Mononuclear cell (primary cell): ENCODE results near the gene KCNQ1. TPM values are rescaled to one million over a fixed set of nuclear protein-coding genes. Genes with fewer than 3 reads are reported as not detected.

Experiments used
- H3K27me3 ChIP-seq: 2 replicates; pipeline ENCODE4 v1.6.0; 2011; ENCODE audit warnings: low read length, control low read depth; ENCODE audit not compliant: insufficient read depth
- H3K4me1 ChIP-seq: 2 replicates; pipeline ENCODE4 v1.5.1; 2011; ENCODE audit warnings: mild to moderate bottlenecking, low read length, control low read depth; ENCODE audit not compliant: insufficient read depth
- H3K4me3 ChIP-seq: 2 replicates; pipeline ENCODE4 v1.5.1; 2011; ENCODE audit warnings: mild to moderate bottlenecking, low read length, moderate library complexity
- H3K9me3 ChIP-seq: 2 replicates; pipeline ENCODE4 v1.5.1; 2011; ENCODE audit warnings: low read depth, mild to moderate bottlenecking, control low read depth, low read length
- total RNA-seq: library from RNA; depleted of rRNA; stranded (reverse); fragments of >200 nt; gene quantifications from one replicate; pipeline ENCODE4 v1.2.3, GENCODE V29; 2012

Gene KCNQ1
- total RNA-seq, 1 donor, result 12.7 TPM

DNA sequence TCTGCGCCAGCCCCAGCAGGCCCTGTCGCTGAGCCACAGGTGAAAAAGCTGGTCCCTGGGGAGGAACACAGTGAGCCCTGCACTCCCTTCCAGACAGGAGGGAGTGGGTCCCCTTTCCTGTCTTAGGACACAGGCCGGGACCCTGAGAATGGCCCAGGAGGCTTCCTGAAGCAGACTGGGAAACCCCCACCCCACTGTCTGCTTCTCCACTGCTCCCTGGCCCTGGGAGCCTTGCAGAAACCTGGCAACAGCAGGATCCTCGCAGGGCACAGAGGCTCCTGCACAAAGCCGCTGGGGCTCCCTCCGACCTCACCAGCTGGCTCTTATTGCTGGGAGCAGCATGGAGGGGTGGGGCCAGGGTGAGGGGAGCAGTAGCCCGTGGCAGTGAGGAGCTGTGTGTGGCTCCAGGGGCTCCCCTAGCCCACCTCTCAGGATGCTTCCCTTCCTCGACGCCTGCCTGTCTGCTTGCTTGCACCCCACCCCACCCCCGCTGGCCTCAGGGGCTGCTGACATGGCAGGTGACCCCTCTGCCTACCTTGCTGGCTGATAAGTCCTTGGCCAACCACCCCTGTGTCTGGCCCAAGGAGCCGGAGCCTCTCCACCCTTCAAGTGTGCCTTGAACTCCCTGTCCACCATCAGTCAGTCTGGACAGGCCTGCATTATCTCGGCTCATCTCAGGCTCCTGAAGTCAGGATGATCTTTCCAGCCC is 327.1 kb downstream of the KCNQ1 start:
- no peaks in the 10 kb centered on the region for H3K9me3 ChIP-seq
- H3K4me3 ChIP-seq, result no peak overlapping the region
- H3K27me3 ChIP-seq, result no peaks in the 10 kb centered on the region
- H3K4me1 ChIP-seq, result no peaks in the 10 kb centered on the region

DNA sequence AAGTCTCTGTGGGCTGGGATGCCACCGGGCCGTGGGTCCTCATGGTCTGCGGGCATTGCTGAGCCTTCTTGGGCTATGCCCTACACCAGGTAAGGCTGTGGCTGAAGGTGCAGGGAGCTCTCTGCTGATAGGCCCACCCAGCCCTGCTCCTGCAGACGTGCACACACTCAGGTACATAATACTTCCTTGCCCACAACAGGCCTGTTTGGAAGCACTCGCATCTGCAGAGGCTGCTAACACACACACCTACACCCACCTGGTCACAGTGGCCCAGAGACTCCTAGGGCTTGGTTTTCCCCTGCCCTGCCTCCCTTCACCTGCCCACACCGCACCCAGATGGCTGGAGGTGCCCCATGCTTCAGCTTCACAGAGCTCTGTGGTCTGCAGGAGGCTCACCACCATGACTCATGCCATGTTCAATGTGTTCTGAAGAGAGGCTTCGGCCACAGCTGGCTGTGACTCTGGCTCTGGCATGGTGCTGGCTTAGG is 327.8 kb downstream of the KCNQ1 start:
- H3K9me3 ChIP-seq, result no peaks in the 10 kb centered on the region
- no peaks in the 10 kb centered on the region for H3K27me3 ChIP-seq
- H3K4me1 ChIP-seq, result no peaks in the 10 kb centered on the region

DNA sequence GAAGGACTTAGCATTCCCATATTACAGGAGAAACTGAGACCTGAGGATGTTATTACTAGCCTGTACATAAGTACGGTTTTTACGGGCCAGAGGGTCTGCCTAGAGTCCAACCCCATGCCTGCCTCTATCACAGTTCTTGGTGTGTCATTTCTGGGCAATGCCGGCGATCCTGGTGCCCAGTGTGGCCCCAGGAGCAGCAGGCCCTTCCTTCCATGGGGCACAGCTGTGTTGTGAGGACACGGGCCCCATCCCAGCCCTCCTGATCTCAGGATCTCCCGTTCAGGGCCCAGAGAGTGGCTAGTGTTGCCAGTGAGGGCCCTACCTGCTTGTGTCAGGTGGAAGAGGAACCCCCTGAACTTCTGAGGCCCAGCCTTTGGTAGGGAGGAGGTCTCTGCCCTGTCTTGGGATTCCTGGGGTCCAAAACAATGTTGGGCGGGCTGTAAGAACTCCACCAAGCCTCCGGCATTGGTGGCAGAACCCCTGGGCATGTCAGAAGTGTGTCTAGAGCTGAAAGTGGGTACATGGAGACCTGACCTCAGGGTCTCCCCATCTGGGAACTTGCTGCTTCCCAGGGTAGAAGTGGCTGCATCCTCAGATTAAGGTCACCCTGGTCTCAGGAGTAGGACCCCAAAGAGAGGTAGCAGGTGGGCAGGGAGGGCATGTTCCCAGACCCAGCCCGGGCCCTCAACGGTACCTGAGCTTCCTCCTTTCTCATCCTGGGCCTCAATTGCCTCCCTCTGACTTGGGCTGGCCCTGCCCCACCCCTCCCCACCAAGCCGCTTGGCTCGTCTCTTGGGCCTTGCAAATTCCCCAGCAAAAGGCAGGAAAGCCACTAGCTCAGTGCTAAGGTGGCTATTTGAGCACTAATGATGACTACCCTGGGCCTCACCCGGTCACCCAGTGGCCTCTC is 329.6 kb downstream of the KCNQ1 start:
- Histone ChIP-seq H3K4me1 (no peaks in the 10 kb centered on the region), H3K4me3 (no peak overlapping the region), H3K27me3 (no peaks in the 10 kb centered on the region), H3K9me3 (no peaks in the 10 kb centered on the region)

More for the DNA sequence above, 327.8 kb downstream of the KCNQ1 start:
- H3K4me3 ChIP-seq, result no peak overlapping the region

DNA sequence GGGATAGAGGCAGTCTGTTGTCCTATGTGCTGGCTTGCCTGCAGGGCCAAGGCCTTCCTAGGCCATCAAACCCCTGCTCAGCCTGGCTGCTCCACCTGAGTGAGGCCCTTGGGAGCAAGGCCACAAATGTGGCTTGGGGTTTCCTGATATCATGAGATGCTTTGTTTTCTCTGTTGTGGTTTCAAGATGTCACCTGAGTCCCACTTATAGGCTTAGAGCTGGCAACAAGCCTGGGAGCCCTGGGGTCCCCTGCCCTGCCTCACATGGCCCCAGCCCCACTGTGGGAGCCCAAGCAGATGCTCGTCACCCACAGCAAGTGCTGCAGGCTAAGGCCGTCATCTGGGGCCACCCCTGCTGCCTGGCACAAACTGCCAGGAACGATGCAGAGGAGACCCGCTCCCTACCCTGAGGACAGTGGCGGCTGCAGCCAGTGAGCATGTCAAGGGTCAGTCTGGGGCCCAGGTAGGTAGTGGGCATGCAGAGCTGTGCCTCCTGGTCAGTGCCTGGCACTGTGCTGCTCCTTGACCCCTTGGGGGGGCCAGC is 330.3 kb downstream of the KCNQ1 start:
- Histone ChIP-seq H3K4me3 (no peak overlapping the region), H3K4me1 (peaks cover 2% of the 10 kb centered on the region), H3K9me3 (no peaks in the 10 kb centered on the region), H3K27me3 (no peaks in the 10 kb centered on the region)

DNA sequence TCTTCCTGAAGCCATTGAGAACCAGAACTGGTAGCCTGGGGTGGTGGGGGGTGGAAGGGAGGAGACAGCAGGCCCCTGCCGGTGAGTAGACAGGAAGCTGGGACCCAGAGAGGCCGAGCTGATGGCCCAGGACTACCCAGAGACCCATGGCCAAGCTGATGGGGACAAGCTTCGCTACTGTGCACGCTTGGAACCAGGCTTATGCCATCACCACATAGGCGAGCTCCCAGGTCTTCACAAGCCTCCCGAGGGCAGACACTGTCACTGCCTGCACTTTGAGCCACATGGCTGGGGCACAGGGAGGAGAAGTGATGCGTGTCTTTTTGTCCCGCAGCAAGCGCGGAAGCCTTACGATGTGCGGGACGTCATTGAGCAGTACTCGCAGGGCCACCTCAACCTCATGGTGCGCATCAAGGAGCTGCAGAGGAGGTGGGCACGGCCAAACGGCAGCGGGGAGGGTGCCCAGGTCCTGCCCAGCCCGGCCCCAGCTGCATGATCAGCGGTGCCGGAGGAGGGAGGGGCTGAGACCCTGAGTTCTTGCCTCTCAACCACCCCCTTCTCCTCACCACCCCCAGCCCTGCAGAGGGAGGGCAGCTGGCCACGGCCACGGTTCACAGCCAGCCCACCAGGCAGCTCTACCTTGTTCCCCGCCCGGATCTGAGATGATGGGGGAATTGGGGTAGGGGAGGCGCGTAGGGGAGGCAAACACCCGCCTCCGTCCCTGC is 331.0 kb downstream of the KCNQ1 start:
- H3K9me3 ChIP-seq, result no peaks in the 10 kb centered on the region
- no peak overlapping the region for H3K4me3 ChIP-seq
- H3K4me1 ChIP-seq, result peaks cover 3% of the 10 kb centered on the region
- no peaks in the 10 kb centered on the region for H3K27me3 ChIP-seq

DNA sequence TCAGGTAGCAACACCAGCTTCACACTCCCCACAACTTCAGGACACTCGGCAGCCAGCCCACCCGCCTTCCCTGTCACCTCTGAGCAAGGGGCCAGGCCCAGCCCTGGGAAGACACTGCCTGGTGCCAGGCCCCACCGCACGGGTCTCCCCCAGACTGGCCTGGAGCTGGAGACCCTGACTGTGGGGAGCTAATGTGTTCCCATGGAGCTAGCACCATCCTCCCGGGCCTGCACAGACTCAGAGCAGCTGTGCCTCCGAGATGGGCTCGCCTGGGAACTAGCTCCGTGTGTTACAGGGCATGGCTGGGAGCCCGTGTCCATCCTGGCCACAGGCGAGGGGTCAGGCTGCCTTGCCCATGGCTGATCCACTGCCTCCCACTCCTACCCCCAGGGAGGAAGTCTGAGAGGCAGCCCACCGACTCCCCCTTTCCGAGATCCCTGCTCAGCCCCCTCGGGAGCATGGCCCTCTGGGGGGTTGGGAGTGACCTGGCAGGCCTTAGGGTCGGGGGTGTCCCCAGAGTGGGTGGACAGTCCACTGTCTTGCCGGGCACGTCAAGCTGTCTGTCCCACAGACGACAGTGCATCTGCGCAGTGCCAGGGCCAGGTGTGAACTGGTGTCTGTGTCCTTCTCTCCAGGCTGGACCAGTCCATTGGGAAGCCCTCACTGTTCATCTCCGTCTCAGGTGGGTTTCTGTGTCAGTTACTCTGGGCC is 331.7 kb downstream of the KCNQ1 start:
- no peaks in the 10 kb centered on the region for H3K27me3 ChIP-seq
- no peaks in the 10 kb centered on the region for H3K9me3 ChIP-seq
- H3K4me3 ChIP-seq, result no peak overlapping the region
- H3K4me1 ChIP-seq, result peaks cover 3% of the 10 kb centered on the region

DNA sequence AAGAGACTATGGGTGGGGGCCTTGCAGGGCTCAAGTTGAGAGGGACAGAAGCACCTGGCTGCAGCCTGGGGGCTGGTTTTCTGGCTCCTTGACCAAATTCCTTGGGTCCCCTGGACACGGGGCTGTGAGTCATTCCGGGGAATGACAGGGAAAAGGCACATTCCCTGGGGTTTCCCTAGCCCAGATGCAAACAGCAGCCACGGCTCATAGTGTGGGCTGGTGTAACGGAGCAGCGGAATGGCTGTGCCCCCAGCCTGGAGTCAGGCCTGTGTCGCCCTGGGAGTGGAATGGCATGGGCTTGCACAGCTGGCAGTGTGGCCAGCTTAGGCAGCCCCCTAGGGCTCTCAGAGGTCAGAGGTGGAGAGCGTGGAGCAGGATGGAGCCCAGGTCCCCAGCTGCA is 332.6 kb downstream of the KCNQ1 start:
- H3K4me1 ChIP-seq, result peaks cover 3% of the 10 kb centered on the region
- no peaks in the 10 kb centered on the region for H3K9me3 ChIP-seq
- H3K4me3 ChIP-seq, result no peak overlapping the region
- H3K27me3 ChIP-seq, result no peaks in the 10 kb centered on the region

DNA sequence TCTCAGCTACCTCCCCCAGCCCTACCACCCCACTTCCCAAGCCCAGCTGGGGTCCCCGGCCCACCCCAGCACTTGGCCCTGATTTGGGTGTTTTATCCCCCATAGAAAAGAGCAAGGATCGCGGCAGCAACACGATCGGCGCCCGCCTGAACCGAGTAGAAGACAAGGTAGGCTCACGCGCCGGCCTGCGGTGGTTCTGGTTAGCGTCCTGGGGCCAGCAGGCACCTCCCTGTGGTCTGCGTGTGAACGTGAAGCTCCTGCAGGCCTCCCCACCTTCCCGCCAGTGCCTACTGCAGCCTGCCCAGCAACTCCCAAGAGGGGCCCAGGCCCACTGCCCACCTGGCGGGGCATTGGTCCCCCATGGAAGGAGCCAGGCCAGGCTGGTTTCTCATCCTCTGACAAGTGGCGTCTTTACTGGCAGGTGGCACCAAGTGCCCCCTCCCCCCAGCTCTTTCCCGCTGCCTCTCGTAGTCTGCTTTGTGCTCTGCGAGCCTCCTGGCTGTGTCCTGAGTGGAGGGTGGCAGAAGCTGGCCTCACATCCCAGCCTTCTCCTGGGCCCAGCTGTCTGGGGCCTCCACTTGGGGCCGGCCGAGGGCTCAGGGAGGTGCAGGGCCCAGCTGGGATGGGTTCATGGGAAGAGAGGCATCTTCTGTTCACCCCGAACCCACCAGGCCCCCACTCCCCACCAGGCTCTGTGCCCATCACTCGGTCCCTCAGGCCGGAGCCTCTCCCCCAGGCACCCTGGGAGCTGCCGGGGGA is 333.2 kb downstream of the KCNQ1 start:
- no peak overlapping the region for H3K4me3 ChIP-seq
- peaks cover 3% of the 10 kb centered on the region for H3K4me1 ChIP-seq
- H3K9me3 ChIP-seq, result no peaks in the 10 kb centered on the region

DNA sequence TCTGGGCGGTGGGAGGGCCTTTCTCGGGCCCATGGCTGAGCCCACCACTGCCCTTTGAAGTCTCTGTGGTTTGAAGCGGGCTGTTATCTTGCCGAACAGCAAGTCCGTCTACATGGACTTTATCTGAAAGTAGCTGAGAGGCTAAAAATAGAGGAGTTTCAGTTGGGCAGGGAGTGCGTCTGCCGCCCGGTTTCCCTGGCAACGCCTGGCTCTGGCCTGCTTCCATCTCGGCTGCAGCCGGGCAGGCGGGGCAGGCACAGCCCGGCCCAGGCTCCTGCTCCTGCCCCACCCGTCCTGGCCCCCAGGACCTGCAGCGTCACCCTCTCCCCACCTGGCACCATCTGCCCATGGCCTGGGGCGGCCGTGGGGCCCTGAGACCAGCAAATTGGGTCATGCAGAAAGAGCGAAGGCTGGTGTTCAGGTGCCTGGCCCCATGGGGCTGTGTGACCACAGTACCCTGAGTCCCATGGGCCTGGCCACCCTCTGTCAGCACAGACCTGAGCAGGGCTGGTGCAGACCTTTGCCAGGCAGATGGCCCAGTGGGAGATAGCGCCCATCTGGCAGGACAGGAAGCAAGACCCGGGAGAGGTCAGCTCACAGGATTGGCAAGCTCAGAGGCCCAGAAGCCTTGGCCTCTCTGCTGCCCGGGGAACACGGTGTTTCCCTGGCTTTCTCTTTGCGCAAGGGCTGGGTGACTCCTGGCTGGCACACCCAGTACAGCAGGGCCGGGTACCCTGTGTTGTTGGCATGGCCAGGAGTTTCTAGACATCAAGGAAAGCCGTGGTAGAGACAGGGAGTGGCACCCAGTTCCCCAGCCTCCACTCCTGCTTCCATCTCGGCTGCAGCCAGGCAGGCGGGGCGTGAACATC is 334.1 kb downstream of the KCNQ1 start:
- no peaks in the 10 kb centered on the region for H3K27me3 ChIP-seq
- H3K9me3 ChIP-seq, result no peaks in the 10 kb centered on the region
- peaks cover 3% of the 10 kb centered on the region for H3K4me1 ChIP-seq
- no peak overlapping the region for H3K4me3 ChIP-seq

More for the DNA sequence above, 333.2 kb downstream of the KCNQ1 start:
- H3K27me3 ChIP-seq, result no peaks in the 10 kb centered on the region

DNA sequence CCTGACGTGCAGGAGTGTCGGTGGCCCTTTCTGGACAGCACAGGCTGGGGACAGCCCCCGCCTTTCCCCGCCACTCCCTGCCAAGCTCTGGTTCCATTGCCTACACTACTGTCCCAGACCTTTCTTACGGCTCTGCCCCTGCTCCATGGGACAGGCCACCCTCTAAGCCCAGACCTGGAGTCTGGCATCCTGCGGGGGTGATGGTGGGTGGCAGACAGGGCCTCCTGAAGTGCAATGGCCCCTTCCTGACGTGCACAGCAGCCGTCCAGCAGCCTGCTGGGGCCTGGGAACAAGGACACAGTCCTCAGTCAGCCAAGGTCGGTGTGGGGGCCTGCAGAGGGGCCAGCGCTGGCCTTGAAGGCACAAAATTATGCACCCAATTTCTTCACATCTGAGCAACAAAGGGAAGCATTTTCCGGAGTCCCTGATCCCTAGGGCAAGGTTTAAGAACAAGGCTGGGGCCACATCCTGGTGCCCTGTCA is 334.7 kb downstream of the KCNQ1 start:
- no peaks in the 10 kb centered on the region for H3K9me3 ChIP-seq
- H3K4me3 ChIP-seq, result no peak overlapping the region
- H3K27me3 ChIP-seq, result no peaks in the 10 kb centered on the region
- H3K4me1 ChIP-seq, result peaks cover 3% of the 10 kb centered on the region

DNA sequence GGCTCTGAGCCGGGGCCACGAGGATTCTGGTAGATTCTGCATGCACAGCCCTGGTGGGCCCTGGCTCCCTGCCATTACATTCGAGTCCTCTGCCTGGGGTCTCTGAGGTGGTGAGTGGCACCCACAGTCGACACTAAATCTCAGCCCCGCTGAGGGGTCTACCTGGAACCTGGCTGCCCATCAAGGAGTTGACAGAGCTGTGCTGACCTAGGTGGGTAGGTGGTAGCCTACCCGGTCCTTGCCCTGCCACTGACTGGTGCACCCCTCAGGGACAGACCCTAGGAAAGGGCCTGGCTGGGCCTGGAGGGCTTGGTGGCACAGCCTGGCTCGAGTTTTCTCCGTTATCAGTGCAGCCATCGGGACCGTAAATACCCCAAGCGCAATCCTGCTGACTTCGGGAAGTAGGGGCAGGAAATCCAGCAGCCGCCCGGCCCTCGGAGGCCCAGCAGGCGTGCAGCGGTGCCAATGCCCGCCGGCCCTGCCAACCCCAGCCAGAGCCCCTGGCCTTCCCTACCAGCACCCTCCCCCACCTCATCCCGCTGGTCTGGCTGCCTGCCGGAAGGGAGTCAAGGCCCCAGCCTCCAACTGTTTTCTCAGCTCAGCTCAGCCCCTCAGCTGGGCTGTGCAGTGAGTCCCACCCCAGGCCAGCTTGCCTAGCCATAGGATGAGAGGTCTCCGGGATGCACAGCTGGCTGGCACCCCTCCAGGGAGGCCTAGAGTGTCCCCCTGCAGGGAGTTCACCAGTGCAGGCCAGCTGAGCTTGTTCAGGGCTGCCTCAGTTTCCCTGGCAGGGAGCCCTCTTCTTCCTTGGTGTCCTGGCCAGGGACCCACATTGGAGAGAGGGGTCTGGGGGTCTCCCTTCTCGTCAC is 335.4 kb downstream of the KCNQ1 start:
- H3K4me1 ChIP-seq, result peaks cover 3% of the 10 kb centered on the region
- H3K4me3 ChIP-seq, result no peak overlapping the region
- H3K27me3 ChIP-seq, result no peaks in the 10 kb centered on the region
- no peaks in the 10 kb centered on the region for H3K9me3 ChIP-seq

DNA sequence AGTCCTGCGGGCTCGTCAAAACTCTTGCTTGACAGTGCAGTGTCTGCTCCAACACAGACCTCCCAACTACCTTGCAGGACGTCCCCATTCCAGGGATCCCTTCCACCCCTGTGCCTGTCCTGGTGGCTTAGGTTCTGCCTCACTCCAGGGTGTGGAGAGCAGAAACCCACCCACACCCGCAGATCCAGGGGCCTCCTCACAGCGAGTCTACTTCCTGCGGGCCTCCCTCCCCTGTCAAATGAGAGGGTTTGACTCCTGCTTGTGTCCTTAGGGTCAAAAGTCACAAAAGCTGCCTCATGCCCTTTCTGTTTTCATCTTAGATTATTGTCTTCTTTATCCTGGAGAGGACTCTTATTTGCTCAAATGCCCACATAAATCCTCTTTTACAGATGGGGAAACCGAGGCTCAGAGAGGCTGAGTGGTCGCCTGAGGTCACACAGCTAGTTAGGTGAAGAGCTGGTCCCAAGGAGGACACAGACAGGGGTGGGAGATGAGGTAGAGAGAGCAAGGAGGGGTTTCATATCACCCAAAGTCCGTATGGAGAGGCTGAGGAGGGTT is 336.1 kb downstream of the KCNQ1 start:
- H3K27me3 ChIP-seq, result no peaks in the 10 kb centered on the region
- no peaks in the 10 kb centered on the region for H3K9me3 ChIP-seq
- peaks cover 3% of the 10 kb centered on the region for H3K4me1 ChIP-seq
- H3K4me3 ChIP-seq, result no peak overlapping the region
